ENCODE data around the gene ZNF804A. TPM values are rescaled to one million over a fixed set of nuclear protein-coding genes. Genes with fewer than 3 reads are reported as not detected.

Gene ZNF804A
- total RNA-seq, 4 donors from 2014 or later, result 0.27 to 7.9 (median 1.4) TPM; not detected in 1

DNA sequence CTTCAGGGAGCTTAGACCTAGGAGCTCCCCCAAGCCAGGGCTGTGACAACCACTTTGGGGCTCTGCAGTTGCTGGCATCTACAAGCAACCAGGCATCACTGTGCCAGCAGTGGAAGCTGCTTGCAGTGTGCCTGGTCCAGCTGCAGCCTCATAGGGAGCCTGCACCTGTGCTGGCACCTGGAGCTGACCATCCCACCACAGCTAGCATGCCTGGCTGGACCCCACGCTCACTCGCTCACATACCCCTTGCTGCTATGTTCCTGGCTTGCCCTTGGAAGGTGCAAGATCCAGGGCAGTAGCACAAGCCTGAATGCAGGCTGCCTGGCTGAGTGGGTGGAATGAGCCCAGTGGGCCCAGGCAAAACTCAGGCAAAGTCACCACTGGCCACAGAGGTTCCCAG, 82.5 kb downstream of the ZNF804A start:
- Histone ChIP-seq H3K9me3 (no peaks in the 10 kb centered on the region), H3K36me3 (no peaks in the 10 kb centered on the region), H3K4me3 (no peak overlapping the region), H3K4me1 (no peaks in the 10 kb centered on the region), H3K27ac (no peak overlapping the region), H3K27me3 (no peaks in the 10 kb centered on the region)
- no peak for DNase-seq
- TF ChIP-seq POLR2A (IDR thresholded peaks at IDR 0.05), result no peak
- TF ChIP-seq, protein P1, sequence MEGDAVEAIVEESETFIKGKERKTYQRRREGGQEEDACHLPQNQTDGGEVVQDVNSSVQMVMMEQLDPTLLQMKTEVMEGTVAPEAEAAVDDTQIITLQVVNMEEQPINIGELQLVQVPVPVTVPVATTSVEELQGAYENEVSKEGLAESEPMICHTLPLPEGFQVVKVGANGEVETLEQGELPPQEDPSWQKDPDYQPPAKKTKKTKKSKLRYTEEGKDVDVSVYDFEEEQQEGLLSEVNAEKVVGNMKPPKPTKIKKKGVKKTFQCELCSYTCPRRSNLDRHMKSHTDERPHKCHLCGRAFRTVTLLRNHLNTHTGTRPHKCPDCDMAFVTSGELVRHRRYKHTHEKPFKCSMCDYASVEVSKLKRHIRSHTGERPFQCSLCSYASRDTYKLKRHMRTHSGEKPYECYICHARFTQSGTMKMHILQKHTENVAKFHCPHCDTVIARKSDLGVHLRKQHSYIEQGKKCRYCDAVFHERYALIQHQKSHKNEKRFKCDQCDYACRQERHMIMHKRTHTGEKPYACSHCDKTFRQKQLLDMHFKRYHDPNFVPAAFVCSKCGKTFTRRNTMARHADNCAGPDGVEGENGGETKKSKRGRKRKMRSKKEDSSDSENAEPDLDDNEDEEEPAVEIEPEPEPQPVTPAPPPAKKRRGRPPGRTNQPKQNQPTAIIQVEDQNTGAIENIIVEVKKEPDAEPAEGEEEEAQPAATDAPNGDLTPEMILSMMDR (IDR thresholded peaks at IDR 0.05), result no peak
- intact Hi-C loops (cut with DNase I; ENCODE audit: low total_unique reads), result no loop called here

DNA sequence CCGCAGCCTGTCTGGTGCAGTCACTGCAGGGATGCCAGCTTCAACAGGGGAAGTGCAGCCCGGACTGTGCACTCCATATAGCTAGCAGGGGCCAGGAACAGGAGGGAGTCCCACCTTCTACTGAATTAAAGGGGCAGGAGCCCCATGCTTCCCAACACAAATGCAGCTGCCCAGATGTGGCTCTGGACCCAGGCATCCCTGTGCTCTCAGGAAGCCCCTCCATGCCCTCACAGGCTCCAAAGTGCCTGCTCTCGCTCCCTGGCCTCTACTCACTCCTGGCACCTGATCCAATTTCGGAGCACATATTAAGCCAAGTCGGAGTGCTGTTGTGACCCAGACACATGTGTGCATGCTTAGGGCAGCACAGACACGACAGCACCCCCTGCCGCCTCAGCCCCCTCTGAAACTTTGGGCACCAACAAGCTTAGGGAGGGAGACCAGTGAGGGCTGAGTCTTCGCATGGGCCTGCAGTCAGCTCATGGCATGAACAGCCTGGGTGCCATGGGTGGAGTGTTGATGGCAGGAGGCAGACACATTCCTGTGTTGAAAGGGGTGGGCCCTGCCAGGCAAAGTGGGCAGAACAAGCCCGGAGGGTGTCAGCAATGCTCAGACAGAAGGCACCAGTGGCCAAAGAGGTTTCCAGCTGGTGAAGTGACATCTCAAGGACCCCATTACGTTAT, 83.5 kb downstream of the ZNF804A start:
- H3K27me3 ChIP-seq, result no peaks in the 10 kb centered on the region
- no peaks in the 10 kb centered on the region for H3K9me3 ChIP-seq
- no peak overlapping the region for H3K27ac ChIP-seq
- no peak overlapping the region for H3K4me3 ChIP-seq
- no peaks in the 10 kb centered on the region for H3K4me1 ChIP-seq
- no peak for TF ChIP-seq POLR2A (IDR thresholded peaks at IDR 0.05)
- TF ChIP-seq, protein P1 (IDR thresholded peaks at IDR 0.05), result no peak
- DNase-seq, result no peak
- no peaks in the 10 kb centered on the region for H3K36me3 ChIP-seq
- intact Hi-C loops (cut with DNase I; ENCODE audit: low total_unique reads), result no loop called here

DNA sequence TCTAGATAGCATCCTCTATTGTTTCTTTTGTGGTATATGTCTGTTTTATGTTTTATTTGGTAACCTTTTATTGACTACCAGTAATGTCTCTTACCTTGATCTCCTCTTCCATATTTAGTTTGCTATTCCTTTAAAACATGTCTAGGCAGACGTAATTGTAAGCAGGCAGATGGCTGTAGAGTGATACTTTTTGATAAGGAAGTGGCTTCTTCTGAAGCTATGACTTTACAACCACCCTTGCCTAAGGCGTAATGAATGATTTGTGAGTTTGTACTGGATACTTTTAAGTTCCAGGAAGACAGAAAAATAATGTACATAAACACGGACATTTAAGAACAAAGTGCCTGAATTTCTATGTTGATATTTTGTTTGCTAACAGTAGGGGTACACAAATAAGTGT, 85.6 kb downstream of the ZNF804A start:
- intact Hi-C loops (cut with DNase I; ENCODE audit: low total_unique reads), result no loop called here
- TF ChIP-seq, protein P1 (IDR thresholded peaks at IDR 0.05), result no peak
- TF ChIP-seq POLR2A (IDR thresholded peaks at IDR 0.05), result no peak
- no peaks in the 10 kb centered on the region for H3K4me1 ChIP-seq
- H3K4me3 ChIP-seq, result no peak overlapping the region
- no peaks in the 10 kb centered on the region for H3K36me3 ChIP-seq
- no peaks in the 10 kb centered on the region for H3K27me3 ChIP-seq
- no peak overlapping the region for H3K27ac ChIP-seq
- no peaks in the 10 kb centered on the region for H3K9me3 ChIP-seq
- DNase-seq, result no peak

DNA sequence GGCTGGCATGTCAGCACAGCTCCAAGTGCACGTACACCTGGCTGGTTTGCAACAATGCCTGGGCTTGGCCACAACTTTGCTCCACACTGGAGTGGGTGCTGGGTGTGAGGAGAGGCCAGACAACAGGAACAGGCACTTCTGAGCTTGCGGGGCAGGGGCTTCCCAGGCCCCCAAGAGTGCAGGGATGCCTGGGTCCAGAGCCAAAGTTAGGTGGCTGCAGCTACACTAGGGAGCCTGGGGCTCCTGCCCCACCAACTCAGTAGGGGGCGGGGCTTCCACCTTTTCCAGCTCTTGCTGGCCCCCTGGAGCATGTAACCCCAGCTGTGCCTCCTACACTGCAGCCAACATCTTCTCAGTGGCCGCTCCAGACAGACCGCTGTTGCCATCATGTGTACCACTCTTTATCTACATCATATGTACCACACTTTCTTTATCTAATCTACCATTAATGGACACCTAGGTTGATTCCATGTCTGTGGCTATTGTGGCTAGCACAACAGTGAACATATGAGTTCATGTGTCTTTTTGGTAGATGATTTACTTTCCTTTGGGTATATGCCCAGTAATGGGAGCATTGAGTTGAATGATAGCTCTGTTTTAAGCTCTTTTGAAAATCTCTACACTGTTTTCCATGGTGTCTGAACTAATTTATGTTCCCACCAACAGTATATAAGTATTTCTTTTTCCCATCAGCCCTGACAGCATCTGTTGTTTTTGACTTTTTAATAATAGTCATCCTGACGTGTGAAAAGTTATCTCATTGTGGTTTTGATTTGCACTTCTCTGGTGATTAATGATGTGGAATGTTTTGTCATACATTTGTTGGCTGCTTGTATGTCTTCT, 87.9 kb downstream of the ZNF804A start:
- no peak for TF ChIP-seq POLR2A (IDR thresholded peaks at IDR 0.05)
- TF ChIP-seq, protein P1 (IDR thresholded peaks at IDR 0.05), result no peak
- no peak overlapping the region for H3K4me3 ChIP-seq
- no peaks in the 10 kb centered on the region for H3K27me3 ChIP-seq
- H3K36me3 ChIP-seq, result no peaks in the 10 kb centered on the region
- H3K4me1 ChIP-seq, result no peaks in the 10 kb centered on the region
- no peaks in the 10 kb centered on the region for H3K9me3 ChIP-seq
- H3K27ac ChIP-seq, result no peak overlapping the region
- intact Hi-C loops (cut with DNase I; ENCODE audit: low total_unique reads), result no loop called here
- DNase-seq, result no peak

DNA sequence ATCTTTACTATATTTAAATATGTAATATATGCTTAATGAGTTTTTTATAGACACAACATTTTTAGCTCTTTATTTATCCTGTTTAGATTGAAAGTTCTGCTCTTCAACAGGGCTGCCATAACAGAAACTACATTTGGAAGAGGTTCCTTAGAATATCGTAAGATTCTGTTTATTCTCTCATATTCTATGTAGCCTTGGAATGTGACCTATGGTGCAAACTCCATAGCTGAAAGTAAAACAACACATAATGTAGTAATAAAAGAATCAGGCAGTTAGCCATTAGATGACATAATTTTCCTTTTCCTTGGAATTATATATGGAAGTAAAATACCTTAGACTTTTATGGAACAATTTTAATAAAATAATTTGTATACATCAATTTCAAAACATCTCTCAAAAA, 91.3 kb downstream of the ZNF804A start:
- H3K36me3 ChIP-seq, result no peaks in the 10 kb centered on the region
- TF ChIP-seq, protein P1 (IDR thresholded peaks at IDR 0.05), result no peak
- TF ChIP-seq POLR2A (IDR thresholded peaks at IDR 0.05), result no peak
- intact Hi-C loops (cut with DNase I; ENCODE audit: low total_unique reads), result no loop called here
- no peaks in the 10 kb centered on the region for H3K4me1 ChIP-seq
- H3K27ac ChIP-seq, result no peak overlapping the region
- no peaks in the 10 kb centered on the region for H3K9me3 ChIP-seq
- no peak overlapping the region for H3K4me3 ChIP-seq
- no peak for DNase-seq
- H3K27me3 ChIP-seq, result no peaks in the 10 kb centered on the region

Measured in uterus (tissue), 4 donors.